Endothelial cell of umbilical vein (primary cell): Measurements from ENCODE around the gene ACP3. TPM values are rescaled to one million over a fixed set of nuclear protein-coding genes. Genes with fewer than 3 reads are reported as not detected.

ENCODE experiments used
- BruUV-seq: library from RNA; stranded (reverse); fragments of 400-500 nt; replicated peaks from 2 replicates; lab custom pipeline; 2021; lab: Mats Ljungman, UMichigan
- CTCF ChIA-PET: fragments of 300-600, 350-600 bp; sonication (Branson Sonifier 250); formaldehyde crosslinking; loops from one replicate; lab custom pipeline; 2021; ENCODE audit warnings: antibody characterized with exemption, inconsistent platforms; lab: Charles Lee
- POLR2A ChIA-PET: fragments of 300-600, 350-600 bp; sonication (Branson Sonifier 250); formaldehyde crosslinking; loops from one replicate; lab custom pipeline; 2021; ENCODE audit warnings: antibody characterized with exemption, inconsistent platforms; lab: Charles Lee
- DNase-seq: peaks from one replicate; pipeline ENCODE4 v3.0.0-alpha.2; 2011; ENCODE audit warnings: low read depth, low spot score
- FAIRE-seq: peaks from 2 replicates; lab custom pipeline; 2011; peaks lifted over from hg19 to GRCh38; lab: Jason Lieb, UNC
- H2AFZ ChIP-seq: 2 replicates; pipeline ENCODE4 v1.6.0; 2012; ENCODE audit warnings: low read depth, low read length, control low read depth, inconsistent platforms
- H3K27ac ChIP-seq: 2 replicates; pipeline ENCODE4 v1.5.1; 2011; ENCODE audit warnings: low read depth, mild to moderate bottlenecking, control low read depth, low read length, moderate library complexity; ENCODE audit not compliant: insufficient read depth
- H3K27me3 ChIP-seq, 2 experiments: 2 replicates each; pipeline versions ENCODE4 v1.6.0 to v1.6.1; 2011; ENCODE audit warnings: low read length in 2 of 2, mixed read lengths in 1 of 2; ENCODE audit not compliant: control insufficient read depth in 2 of 2, insufficient read depth in 2 of 2
- H3K36me3 ChIP-seq, 2 experiments: 2 replicates in 1 of 2; 3 replicates in 1 of 2; pipeline ENCODE4 v1.5.1; 2011; ENCODE audit warnings: low read length in 2 of 2, mild to moderate bottlenecking in 1 of 2, moderate library complexity in 1 of 2; ENCODE audit not compliant: control insufficient read depth in 2 of 2, insufficient read depth in 2 of 2; ENCODE audit errors: extremely low read depth in 1 of 2
- H3K4me1 ChIP-seq: 3 replicates; pipeline ENCODE4 v1.5.1; 2011; ENCODE audit warnings: mild to moderate bottlenecking, low read length; ENCODE audit not compliant: control insufficient read depth, insufficient read depth; ENCODE audit errors: extremely low read depth
- H3K4me2 ChIP-seq: 2 replicates; pipeline ENCODE4 v1.6.1; 2011; ENCODE audit warnings: low read length, control low read depth, mixed read lengths; ENCODE audit not compliant: insufficient read depth
- H3K4me3 ChIP-seq, 3 experiments: fragments of 200-600 bp in 1 of 3; sonication (generic), shearing (Covaris generic) in 1 of 3; replicated peaks in 1 of 3; 2 replicates each; pipeline ENCODE4 v1.5.1; 2011 to 2016; ENCODE audit warnings: control low read depth in 3 of 3, low read length in 3 of 3, mild to moderate bottlenecking in 2 of 3, inconsistent platforms in 1 of 3, low read depth in 1 of 3, moderate library complexity in 1 of 3; ENCODE audit not compliant: insufficient read depth in 1 of 3
- H3K79me2 ChIP-seq: 2 replicates; pipeline ENCODE4 v1.6.0; 2012; ENCODE audit warnings: low read length, inconsistent platforms; ENCODE audit not compliant: control insufficient read depth, insufficient read depth
- H3K9ac ChIP-seq: replicated peaks from 2 replicates; pipeline ENCODE3; 2011; ENCODE audit warnings: low read length, control low read depth; ENCODE audit not compliant: insufficient read depth; ENCODE audit errors: extremely low read depth
- H3K9me1 ChIP-seq: replicated peaks from 3 replicates; pipeline ENCODE4 v1.6.0; 2011; ENCODE audit warnings: mild to moderate bottlenecking, low read length; ENCODE audit not compliant: control insufficient read depth, insufficient read depth; ENCODE audit errors: extremely low read depth
- H3K9me3 ChIP-seq: replicated peaks from 2 replicates; pipeline ENCODE4 v1.5.1; 2012; ENCODE audit warnings: low read length, inconsistent platforms; ENCODE audit not compliant: control insufficient read depth, insufficient read depth
- H4K20me1 ChIP-seq: replicated peaks from 2 replicates; pipeline ENCODE3; 2011; ENCODE audit warnings: mild to moderate bottlenecking, low read length; ENCODE audit not compliant: control insufficient read depth, insufficient read depth; ENCODE audit errors: extremely low read depth
- EZH2 ChIP-seq: IDR thresholded peaks from 2 replicates; pipeline ENCODE4 v1.6.1; 2012; ENCODE audit warnings: borderline replicate concordance, low read depth, mild to moderate bottlenecking, moderate library complexity, low read length, inconsistent platforms; ENCODE audit not compliant: severe bottlenecking
- FOS ChIP-seq: IDR thresholded peaks from 2 replicates; pipeline ENCODE4 v1.6.1; 2011; ENCODE audit warnings: mild to moderate bottlenecking, low read length, moderate library complexity, borderline replicate concordance; ENCODE audit not compliant: insufficient read depth
- GATA2 ChIP-seq: IDR thresholded peaks from 2 replicates; pipeline ENCODE4 v1.7.0; 2011; ENCODE audit warnings: low read depth, mild to moderate bottlenecking, moderate library complexity, mixed read lengths, low read length; ENCODE audit not compliant: insufficient read length, insufficient read depth
- JUN ChIP-seq: IDR thresholded peaks from 2 replicates; pipeline ENCODE4 v1.6.1; 2011; ENCODE audit warnings: borderline replicate concordance, low read depth; ENCODE audit not compliant: insufficient read length, insufficient read depth
- MAX ChIP-seq: IDR thresholded peaks from 2 replicates; pipeline ENCODE4 v1.6.1; 2011; ENCODE audit not compliant: insufficient read depth, insufficient read length
- MYC ChIP-seq: IDR thresholded peaks from one replicate; pipeline ENCODE4 v1.6.1; 2011; ENCODE audit warnings: mild to moderate bottlenecking, low read depth, low read length
- POLR2A ChIP-seq: IDR thresholded peaks from 2 replicates; pipeline ENCODE4 v1.6.1; 2012; ENCODE audit warnings: low read depth, mild to moderate bottlenecking, control low read depth, low read length
- POLR2AphosphoS5 ChIP-seq: IDR thresholded peaks from 2 replicates; pipeline ENCODE4 v1.6.1; 2012; ENCODE audit warnings: low read depth, mild to moderate bottlenecking, control low read depth, low read length, moderate library complexity; ENCODE audit not compliant: insufficient read depth
- dilution Hi-C: fragments of 300-500 bp; cut with MboI; formaldehyde crosslinking; loops from one replicate; pipeline ENCODE4 v1.15.0; 2019; ENCODE audit warnings: low sequenced_read_pairs; ENCODE audit not compliant: extremely low pct_ligation_motif_present
- intact Hi-C: fragments of 100-400 bp; cut with micrococcal nuclease; formaldehyde crosslinking; loops from one replicate; pipeline ENCODE4 v1.10.0; 2022
- polyA plus RNA-seq, 4 experiments: library from polyadenylated mRNA; depleted of rRNA in 3 of 4; stranded (reverse) in 3 of 4; unstranded in 1 of 4; fragments of >200 nt; gene quantifications; 2 replicates each; pipeline versions ENCODE4 v1.2.1 to v1.2.3, GENCODE V29; 2011 to 2012; ENCODE audit warnings: missing spikeins in 1 of 4
- total RNA-seq: library from RNA; stranded (reverse); gene quantifications from 2 replicates; pipeline ENCODE4 v1.2.3, GENCODE V29; 2021
- TF ChIP-seq, protein P1 (sequence below), 2 donors: IDR thresholded peaks; 1 replicate in 1 of 2; 2 replicates in 1 of 2; pipeline ENCODE4 v1.5.1; 2011; ENCODE audit warnings: low read length in 2 of 2, mild to moderate bottlenecking in 2 of 2, moderate library complexity in 2 of 2, control low read depth in 1 of 2, inconsistent platforms in 1 of 2, low read depth in 1 of 2; ENCODE audit not compliant: insufficient read depth in 1 of 2; ENCODE audit errors: extremely low read depth in 1 of 2

Gene ACP3
- total and polyA plus RNA-seq, 2 donors (not counting 3 experiments of a cell fraction or from before 2014, with no cell fraction given), result not detected

DNA sequence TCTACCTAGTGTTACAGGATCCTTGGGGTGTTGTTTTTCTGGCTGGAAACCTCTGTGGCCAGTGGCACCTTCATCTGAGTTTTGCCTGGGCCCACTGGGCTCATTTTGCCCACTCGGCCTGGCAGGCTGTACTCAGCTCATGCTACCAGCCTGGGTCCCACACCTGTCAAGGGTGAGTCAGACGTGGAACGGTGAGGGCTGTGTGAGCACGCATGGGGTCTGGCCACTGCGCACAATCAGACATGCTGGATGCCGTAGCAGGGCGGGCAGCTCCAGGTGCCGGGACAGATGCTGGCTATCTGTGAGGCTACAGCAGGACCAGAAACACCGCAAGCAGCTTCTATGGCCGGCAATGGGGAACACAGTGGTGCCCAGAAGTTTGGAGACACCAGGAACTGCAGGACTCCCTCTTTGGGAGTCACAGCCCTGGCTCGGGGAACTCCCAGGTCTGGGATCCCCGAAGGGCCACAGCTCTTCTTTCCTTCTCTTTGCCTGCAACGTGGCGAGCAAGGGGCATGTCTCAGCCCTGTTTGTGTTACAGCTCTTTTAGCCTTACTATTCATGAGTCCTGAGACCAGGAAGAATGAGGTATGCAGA lies 64.2 kb downstream of the ACP3 start:
- ChIA-PET CTCF (interaction anchor here (1.0 to 1.1 kb wide), 2 partner anchors 19 to 30 kb away, joined by 3 to 4 read pairs; no protein-coding TSS in a partner anchor), POLR2A (no interaction called here)
- H3K4me3 ChIP-seq, result no peak overlapping the region
- H3K4me1 ChIP-seq, result no peaks in the 10 kb centered on the region
- H2AFZ ChIP-seq, result no peak overlapping the region
- FAIRE-seq (no peak), DNase-seq (no peak)
- H3K9me3 ChIP-seq, result no peaks in the 10 kb centered on the region
- no peak overlapping the region for H3K9ac ChIP-seq
- no peak overlapping the region for H3K27ac ChIP-seq
- BruUV-seq, result no TSS peak
- no peaks in the 10 kb centered on the region for H3K9me1 ChIP-seq
- H3K36me3 ChIP-seq, result no peaks in the 10 kb centered on the region
- peaks cover 1 to 7% of the 10 kb centered on the region in 2 experiments for H3K27me3 ChIP-seq
- H3K79me2 ChIP-seq, result no peaks in the 10 kb centered on the region
- H3K4me2 ChIP-seq, result no peak overlapping the region
- TF ChIP-seq FOS (no peak), MYC (no peak), POLR2A (no peak), POLR2AphosphoS5 (no peak), MAX (no peak), EZH2 (no peak), JUN (no peak), GATA2 (no peak)
- TF ChIP-seq, protein P1, sequence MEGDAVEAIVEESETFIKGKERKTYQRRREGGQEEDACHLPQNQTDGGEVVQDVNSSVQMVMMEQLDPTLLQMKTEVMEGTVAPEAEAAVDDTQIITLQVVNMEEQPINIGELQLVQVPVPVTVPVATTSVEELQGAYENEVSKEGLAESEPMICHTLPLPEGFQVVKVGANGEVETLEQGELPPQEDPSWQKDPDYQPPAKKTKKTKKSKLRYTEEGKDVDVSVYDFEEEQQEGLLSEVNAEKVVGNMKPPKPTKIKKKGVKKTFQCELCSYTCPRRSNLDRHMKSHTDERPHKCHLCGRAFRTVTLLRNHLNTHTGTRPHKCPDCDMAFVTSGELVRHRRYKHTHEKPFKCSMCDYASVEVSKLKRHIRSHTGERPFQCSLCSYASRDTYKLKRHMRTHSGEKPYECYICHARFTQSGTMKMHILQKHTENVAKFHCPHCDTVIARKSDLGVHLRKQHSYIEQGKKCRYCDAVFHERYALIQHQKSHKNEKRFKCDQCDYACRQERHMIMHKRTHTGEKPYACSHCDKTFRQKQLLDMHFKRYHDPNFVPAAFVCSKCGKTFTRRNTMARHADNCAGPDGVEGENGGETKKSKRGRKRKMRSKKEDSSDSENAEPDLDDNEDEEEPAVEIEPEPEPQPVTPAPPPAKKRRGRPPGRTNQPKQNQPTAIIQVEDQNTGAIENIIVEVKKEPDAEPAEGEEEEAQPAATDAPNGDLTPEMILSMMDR (IDR thresholded peaks at IDR 0.05; ENCODE audit: extremely low read depth in 1 of 2, insufficient read depth in 1 of 2, low read depth in 1 of 2, low read length in 2 of 2), result no peak
- dilution Hi-C loops (no loop called here), intact Hi-C loops (no loop called here)
- H4K20me1 ChIP-seq, result no peaks in the 10 kb centered on the region
